ENCODE data around the gene MYADM.
"Not testable (repeated sequence)": the region's sequence is repeated elsewhere in the genome, so short reads cannot be mapped to it uniquely, and the experiment has no call there.

MYADM gene

DNA sequence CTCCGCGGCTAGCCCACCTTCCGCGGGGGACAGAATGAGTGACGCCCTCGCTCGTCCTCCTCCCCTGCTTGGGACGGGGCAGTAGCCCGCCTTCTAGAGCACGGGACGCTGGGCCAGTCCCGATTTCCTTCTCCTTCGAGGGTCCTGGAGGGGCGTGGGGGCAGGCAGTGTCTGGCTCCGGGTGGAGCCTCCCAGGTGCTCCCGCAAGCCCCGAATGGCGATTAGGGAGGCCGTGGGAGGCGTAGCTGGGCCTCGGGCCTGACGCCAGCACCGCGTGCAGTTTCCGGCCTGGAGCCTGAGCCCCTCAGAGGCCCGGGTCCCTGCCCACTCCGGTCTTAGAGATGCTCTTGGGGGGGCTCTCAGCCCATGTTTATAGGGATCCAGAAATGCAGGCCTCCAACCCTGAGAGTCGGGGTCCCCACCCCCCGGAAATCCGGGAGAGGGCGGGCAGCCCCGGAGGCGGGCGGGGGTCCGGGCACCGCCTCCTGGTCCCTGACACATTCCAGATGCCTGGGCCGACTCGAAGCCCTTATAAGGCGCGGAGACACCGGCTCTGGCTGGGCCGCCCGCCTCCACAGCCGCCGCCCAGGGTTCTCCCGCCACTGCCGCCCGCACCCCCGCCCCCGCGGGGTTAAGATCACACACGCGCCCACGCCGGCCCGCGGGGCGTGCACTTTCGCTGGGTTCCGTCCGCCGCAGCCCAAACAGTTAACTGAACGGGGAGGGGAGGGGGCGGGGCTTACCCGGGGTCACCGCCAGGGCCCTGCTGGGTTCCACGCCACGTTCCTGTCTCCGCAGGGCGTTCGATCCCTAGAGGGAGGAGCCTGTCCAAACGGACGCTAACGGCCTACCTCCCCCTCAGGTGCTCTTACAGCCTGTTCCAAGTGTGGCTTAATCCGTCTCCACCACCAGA lies 1.5 kb downstream of the MYADM start:
- DNase-seq (ENCODE audit: low spot score), result peak; percentile 88

DNA sequence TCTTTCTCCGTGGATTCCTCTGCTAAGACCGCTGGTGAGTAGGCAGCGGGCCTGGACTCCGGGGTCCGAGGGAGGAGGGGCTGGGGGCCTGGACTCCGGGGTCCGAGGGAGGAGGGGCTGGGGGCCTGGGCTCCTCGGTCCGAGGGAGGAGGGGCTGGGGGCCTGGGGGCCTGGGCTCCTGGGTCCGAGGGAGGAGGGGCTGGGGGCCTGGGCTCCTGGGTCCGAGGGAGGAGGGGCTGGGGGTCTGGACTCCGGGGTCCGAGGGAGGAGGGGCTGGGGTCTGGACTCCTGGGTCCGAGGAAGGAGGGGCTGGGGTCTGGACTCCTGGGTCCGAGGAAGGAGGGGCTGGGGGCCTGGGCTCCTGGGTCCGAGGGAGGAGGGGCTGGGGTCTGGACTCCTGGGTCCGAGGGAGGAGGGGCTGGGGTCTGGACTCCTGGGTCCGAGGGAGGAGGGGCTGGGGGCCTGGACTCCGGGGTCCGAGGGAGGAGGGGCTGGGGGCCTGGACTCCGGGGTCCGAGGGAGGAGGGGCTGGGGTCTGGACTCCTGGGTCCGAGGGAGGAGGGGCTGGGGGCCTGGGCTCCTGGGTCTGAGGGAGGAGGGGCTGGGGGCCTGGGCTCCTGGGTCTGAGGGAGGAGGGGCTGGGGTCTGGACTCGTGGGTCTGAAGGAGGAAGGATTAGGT lies 2.3 kb downstream of the MYADM start:
- not testable (repeated sequence) for DNase-seq (ENCODE audit: low spot score)

DNA sequence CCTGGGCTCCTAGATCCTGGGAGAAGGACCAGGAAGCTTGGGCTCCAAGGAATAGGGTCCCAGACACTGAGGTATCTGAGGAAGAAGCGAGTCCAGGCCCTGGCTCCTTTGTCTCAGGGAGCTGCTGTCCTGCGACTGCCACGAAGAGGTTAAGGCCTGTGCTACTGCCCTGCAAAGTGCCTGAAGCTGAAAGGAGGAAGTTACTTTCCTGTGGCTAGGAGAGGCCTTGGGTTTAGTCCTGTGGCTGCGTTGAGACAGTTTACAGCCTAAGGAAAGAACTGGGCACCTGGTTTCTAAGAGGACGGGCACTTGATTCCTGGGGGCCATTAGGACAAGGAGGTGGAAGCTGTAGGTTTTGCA lies 2.8 kb downstream of the MYADM start:
- DNase-seq (ENCODE audit: low spot score), result peak; percentile 73

DNA sequence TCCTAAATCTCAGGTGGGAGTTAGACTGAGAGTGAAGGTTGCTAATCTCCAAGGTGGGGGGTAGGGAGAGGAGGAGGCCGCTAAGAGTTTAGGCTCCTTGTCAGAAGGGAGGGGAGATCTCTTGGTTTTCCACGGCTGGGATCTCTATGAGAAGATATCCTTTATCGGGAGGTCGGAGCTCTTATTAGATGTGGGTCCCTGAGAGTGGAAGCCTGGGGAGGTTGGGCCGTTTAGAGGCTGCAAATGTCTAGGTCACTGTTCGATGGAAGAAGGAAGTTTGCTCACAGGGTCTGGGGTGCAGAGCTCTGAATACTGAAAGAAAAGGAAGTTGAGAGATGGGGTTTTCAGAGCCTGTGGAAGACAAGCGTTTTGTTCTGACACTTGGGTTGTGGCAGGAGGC lies 3.8 kb downstream of the MYADM start:
- DNase-seq (ENCODE audit: low spot score), result peak; percentile 60

DNA sequence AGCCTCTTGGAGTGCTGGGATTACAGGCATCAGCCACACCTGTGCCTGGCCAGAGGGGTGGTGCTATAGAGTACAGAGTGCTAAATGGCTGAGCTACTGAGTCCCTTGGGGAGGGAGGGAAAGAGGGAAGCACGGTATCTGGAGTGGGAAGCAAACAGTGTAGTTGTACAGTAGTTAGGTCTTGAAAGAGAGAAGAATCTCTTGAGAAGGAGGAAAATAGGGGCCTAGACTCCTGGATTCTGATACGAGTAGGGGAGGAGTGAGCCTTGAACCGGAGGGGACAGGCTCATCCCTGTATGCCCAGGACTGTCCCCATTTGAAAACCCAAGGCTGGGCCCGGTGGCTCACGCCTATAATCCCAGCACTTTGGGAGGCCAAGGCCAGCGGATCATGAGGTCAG lies 5.1 kb downstream of the MYADM start:
- DNase-seq (ENCODE audit: low spot score), result no peak

DNA sequence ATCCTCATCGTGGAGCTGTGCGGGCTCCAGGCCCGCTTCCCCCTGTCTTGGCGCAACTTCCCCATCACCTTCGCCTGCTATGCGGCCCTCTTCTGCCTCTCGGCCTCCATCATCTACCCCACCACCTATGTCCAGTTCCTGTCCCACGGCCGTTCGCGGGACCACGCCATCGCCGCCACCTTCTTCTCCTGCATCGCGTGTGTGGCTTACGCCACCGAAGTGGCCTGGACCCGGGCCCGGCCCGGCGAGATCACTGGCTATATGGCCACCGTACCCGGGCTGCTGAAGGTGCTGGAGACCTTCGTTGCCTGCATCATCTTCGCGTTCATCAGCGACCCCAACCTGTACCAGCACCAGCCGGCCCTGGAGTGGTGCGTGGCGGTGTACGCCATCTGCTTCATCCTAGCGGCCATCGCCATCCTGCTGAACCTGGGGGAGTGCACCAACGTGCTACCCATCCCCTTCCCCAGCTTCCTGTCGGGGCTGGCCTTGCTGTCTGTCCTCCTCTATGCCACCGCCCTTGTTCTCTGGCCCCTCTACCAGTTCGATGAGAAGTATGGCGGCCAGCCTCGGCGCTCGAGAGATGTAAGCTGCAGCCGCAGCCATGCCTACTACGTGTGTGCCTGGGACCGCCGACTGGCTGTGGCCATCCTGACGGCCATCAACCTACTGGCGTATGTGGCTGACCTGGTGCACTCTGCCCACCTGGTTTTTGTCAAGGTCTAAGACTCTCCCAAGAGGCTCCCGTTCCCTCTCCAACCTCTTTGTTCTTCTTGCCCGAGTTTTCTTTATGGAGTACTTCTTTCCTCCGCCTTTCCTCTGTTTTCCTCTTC lies 6.3 kb downstream of the MYADM start:
- no peak for DNase-seq (ENCODE audit: low spot score)

DNA sequence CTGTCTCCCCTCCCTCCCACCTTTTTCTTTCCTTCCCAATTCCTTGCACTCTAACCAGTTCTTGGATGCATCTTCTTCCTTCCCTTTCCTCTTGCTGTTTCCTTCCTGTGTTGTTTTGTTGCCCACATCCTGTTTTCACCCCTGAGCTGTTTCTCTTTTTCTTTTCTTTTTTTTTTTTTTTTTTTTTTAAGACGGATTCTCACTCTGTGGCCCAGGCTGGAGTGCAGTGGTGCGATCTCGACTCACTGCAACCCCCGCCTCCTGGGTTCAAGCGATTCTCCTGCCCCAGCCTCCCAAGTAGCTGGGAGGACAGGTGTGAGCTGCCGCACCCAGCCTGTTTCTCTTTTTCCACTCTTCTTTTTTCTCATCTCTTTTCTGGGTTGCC lies 6.9 kb downstream of the MYADM start:
- no peak for DNase-seq (ENCODE audit: low spot score)

DNA sequence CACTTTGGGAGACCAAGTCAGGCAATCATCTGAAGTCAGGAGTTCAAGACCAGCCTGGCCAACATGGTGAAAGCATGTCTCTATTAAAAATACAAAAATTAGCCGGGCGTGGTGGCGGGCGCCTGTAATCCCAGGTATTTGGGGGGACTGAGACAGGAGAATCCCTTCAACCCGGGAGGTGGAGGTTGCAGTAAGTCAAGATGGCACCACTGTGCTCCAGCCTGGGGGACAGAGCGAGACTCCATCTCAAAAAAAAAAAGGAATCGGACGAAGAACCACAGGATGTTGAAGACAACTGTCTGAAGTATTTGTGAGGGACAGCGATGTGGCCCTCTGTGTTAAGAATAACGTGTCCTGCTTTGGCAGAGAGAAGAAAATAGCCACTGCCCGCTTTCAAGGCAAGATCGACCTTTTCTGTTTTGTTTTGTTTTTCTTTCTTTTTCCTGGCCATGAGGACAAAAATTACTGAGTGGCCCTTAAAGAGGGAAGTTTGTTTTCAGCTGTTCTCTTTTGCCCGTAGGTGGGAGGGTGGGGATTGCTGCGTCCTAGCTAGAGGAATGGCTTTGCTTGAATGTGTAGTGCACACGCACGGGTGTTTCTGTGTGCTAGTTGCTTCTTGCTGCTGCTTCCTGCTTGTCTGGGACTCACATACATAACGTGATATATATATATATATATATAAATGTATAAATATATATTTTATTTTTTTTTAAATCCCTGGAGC lies 8.1 kb downstream of the MYADM start:
- no peak for DNase-seq (ENCODE audit: low spot score)

DNA sequence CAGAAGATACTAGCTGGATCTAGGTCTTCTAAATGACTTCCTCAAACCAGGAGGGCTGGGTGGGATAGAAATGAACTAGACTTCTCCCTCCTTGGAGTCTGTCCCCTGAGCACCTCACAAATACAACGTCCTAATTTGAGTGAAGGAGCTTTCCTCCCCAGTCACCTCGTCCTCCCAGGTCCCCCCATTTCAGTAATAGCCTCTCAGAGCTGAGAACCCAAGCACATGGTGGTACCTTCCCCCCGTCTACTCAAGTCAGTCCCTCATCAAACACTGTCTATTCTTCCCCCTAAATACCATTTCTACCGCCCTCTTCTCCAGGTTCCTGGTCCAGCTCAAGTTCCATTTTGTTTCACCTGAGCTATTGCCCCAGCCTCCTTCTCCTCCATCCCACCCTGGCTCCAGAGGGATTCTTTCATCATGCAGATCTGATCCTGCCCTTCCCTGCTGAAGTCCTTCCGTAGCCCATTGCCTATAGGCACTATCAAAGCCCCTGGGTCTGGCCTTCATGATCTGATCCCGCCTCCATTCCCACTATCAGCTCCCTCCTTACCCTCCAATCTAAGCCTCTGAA lies 9.1 kb downstream of the MYADM start:
- DNase-seq (ENCODE audit: low spot score), result no peak

DNA sequence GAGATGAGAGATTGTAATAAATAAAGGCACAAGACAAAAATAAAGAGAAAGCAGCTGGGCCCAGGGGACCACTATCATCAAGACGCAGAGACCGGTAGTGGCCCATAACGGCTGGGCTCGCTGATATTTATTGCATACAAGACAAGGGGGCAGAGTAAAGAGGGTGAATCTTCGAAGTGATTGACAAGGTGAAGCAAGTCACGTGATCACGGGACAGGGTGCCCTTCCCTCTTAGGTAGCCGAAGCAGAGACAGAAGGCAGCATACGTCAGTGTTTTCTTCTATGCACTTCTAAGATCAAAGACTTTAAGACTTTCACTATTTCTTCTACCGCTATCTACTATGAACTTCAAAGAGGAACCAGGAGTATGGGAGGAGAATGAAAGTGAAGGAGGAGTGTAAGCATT lies 9.7 kb downstream of the MYADM start:
- peak; percentile 90 for DNase-seq (ENCODE audit: low spot score)

DNA sequence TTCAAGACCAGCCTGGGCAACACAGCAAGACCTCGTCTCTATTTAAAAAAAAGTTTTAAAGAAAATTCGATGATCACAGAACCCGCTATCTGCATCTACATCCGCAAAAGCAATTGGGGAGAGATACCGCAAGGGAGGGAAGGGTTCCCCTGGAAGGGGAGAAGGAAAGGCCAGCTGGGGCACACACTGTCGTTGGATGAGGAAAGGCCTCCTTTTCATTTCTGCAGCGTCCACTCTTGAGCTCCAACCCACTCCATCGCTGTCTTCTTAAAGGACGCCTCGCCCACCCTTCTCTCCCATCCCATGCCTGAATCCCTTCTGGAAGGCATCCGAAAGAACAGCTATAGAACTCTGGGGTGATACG lies 11.1 kb downstream of the MYADM start:
- no peak for DNase-seq (ENCODE audit: low spot score)

DNA sequence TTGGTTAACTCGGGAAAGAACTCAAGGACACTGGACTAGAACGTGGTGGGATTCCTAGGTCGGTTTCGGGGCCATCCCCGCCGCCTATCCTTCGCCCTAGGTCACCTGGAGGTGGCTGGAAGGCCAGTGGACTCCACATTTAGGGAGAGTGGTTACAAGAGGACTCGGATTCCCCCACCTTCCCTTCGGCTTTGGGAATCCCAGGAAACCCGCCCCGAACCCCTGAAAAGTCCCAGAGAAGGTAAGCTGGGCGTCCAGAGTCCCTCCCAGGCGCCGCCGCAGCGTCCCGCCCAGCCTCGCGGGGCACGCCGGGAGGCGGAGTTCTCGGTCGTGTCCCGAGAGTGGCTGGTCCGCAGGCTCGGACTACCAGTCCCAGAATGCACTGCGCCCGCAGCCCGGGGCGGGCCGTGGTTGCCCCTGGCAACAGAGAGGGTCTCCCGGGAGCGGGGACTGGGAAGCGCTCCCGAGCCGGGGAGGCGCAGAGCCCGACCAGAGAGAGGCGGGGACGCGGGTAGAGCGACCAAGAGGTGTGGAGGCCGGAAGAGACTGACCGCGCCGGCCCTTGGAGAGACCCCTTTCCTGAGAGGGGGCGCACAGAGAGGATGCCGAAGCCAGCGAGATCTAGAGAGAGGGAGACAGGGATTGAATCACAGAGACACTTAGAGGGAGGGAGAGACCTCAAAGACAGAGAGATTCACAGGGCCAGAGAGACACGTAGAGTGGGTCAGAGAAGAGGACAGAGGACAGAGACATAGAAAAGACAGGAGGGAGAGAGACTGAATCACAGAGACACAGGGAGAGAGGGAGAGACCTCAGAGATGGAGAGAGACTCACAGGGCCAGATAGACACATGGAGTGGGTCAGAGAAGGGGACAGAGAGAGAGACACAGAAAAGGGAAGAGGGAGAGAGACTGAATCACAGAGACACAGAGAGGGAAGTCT lies 11.7 kb downstream of the MYADM start:
- peak; percentile 81 for DNase-seq (ENCODE audit: low spot score)

DNA sequence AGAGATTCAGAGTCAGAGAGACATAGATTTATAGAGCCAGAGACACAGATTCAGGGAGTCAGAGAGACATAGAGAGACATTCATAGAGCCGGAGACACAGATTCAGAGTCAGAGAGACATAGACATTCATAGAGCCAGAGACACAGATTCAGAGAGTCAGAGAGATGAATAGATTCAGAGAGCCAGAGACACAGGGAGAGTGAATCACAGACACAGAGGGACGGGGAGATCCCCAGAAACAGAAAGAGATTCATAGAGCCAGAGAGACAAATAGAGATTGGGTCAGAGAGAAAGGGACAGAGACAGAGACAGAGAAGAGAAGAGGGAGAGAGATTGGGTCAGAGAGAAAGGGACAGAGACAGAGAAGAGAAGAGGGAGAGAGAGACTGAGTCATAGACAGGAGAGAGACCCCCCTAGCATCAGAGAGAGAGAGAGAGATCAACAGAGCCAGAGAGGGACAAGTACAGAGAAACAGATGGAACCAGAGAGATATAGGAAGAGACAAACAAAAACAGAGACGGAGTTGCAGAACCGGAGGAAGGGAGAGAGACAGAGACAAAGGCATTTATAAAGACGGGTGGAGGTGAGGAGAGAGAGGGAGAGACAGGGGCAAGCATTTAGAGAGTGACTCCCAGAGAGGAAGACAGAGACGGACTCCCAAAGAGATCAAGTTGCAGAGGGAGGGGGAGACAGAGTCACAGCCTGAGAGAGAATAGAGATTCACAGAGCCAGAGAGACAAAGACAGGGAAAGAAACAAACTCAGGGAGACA lies 13.2 kb downstream of the MYADM start:
- no peak for DNase-seq (ENCODE audit: low spot score)

DNA sequence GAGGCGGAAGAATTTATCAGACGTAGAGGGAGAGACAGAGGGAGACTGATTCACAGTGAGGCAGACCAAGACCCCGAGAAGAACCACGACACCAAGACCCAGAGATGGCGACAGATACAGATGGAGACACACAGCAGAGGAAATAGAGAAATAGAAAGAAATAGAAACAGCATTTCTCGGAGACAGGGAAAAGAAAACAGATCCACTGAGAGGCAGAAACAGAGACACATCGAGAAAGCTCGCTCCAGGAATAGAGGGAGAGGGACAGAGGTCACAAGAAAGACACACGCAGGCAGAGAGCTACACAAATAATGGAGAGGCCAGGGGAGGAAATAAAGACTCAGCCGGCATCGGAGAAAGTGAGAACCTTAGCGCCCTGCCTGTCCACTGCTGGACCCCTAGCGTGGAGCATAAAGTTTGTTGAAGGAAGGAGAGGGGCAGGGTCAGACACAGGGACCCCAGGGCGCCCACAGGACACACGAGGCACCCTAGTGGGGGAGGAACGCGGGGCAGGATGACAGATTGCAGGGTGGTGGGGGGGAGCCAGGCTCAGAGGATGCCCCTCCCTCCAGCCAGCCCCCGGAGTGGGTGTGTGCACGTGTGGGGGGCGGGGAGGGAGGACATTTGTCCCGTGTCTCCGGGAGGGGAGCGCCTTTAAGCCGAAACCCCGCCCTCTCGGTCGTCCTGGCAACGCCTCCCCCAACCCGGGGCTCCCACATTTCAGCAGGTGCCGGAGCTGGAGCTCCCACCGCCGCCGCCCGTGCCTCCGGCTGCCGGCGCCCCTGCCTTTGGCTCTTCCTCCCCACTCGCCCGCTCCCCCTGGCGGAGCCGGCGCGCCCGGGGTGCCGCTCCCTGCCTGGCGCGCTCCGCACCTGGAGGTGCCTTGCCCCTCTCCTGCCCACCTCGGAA lies 14.1 kb downstream of the MYADM start, which contains the start of gene PRKCG:
Gene PRKCG (plus strand): TSS at position 716 of the 909 bp plus-strand sequence. CDS start 298 bp downstream, outside the sequence.
- DNase-seq (ENCODE audit: low spot score), result peak; percentile 94

DNA sequence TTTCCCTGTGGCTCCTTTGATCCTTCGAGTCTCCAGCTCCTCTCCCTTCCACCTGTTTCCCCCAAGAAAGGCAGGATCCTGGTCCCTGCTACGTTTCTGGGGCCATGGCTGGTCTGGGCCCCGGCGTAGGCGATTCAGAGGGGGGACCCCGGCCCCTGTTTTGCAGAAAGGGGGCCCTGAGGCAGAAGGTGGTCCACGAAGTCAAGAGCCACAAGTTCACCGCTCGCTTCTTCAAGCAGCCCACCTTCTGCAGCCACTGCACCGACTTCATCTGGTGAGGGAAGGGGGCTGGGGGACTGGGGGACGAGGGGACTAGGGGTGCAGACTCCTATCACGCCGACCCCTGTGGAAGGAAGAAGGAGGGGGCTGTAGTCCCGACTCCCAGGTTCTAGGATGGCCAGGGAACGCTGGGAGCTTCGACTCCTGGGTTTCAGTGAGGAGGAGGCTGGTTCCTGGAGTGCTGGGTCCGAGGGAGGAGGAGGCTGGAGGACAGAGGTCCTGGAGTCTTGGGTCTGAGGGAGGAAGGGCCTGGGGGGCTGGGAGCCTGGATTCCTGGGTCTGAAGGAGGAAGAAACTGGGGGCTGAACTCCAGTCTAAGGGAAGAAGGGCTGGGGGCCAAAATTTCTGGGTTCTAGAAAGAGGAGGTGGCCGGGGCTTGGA lies 14.8 kb downstream of the MYADM start:
- peak; percentile 33 for DNase-seq (ENCODE audit: low spot score)

DNA sequence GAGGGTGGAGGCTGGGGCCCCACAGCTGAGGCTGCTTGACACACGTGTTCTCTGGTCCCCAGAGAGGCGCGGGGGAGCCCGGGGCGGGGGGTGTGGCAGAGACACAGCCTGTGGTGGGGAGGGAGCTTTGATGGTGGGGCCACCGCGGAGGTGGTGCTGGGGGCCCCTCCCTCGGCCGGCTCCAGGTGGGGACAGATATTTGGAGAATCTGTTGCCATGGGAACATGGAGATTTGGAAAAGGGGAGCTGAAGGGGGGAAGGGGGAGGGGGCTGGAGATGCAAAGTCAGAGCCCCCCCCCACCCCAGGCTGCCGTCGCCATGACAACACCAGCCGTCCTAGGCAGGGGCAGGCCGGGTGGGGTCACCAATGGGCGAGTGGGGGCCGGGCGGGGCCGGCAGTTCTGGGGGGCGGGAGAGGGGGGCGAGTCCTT lies 15.6 kb downstream of the MYADM start:
- peak; percentile 88 for DNase-seq (ENCODE audit: low spot score)

DNA sequence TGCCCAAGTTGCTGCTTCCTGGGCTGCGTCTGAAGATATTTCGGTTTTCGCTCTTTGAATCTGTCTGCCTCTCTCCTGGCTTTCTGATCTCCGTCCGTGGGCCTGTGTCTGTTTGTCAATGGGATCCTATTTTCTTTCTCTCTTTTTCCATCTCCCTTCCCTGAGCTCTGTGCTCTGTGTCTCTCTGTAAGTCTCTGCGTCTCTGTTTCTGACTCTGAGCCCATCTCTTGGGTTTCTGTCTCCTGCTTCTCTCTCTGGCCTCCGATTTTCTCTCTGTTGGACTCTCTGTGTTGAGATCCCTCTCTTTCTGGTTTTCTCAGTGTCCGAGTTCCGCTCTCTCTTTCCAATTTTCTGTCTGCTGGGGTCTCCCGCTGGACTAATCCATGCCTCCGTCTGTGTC lies 16.1 kb downstream of the MYADM start:
- no peak for DNase-seq (ENCODE audit: low spot score)

DNA sequence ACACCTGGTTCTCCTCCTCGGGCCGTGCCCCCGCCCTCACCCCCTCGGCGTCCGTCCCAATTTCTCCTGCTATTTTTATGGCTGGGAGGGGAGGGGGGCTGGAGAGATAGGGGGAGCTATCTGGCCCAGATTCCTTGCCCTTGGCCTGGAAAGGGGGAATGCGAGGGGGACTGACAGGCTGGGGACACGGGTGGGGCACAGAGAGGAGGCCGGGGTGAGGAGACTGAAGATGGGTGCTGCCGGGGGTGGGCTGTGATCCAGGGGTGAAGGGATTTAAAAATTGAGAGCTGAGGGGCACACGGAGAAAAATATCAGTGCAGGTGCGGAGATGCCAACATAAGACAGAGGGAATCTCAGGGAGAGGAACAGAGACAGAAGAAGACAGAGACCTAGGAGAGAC lies 16.6 kb downstream of the MYADM start:
- no peak for DNase-seq (ENCODE audit: low spot score)
